Astrocyte (in vitro differentiated cells and primary cell): ENCODE measurements around the gene PYGM. TPM values are rescaled to one million over a fixed set of nuclear protein-coding genes. Genes with fewer than 3 reads are reported as not detected.

Source experiments
- DNase-seq: peaks from one replicate; pipeline ENCODE4 v3.0.0-alpha.2; 2010; ENCODE audit warnings: low read depth
- FAIRE-seq: peaks from 2 replicates; lab custom pipeline; 2011; peaks lifted over from hg19 to GRCh38; lab: Jason Lieb, UNC
- H2AFZ ChIP-seq: 2 replicates; pipeline ENCODE4 v1.6.0; 2012; ENCODE audit warnings: low read depth, low read length, inconsistent platforms
- H3K27ac ChIP-seq: 2 replicates; pipeline ENCODE4 v1.5.1; 2011; ENCODE audit warnings: low read depth, low read length, inconsistent platforms
- H3K27me3 ChIP-seq: 2 replicates; pipeline ENCODE4 v1.6.0; 2011; ENCODE audit warnings: low read length, inconsistent platforms; ENCODE audit not compliant: insufficient read depth
- H3K36me3 ChIP-seq: 2 replicates; pipeline ENCODE4 v1.5.1; 2011; ENCODE audit warnings: low read length, inconsistent platforms; ENCODE audit not compliant: insufficient read depth
- H3K4me1 ChIP-seq: 2 replicates; pipeline ENCODE4 v1.5.1; 2011; ENCODE audit warnings: low read length, inconsistent platforms; ENCODE audit not compliant: insufficient read depth
- H3K4me2 ChIP-seq: 2 replicates; pipeline ENCODE4 v1.6.0; 2012; ENCODE audit warnings: low read length, inconsistent platforms
- H3K4me3 ChIP-seq: 2 replicates; pipeline ENCODE4 v1.5.1; 2011; ENCODE audit warnings: low read depth, mild to moderate bottlenecking, low read length, inconsistent platforms; ENCODE audit not compliant: insufficient read depth
- H3K79me2 ChIP-seq: 2 replicates; pipeline ENCODE4 v1.6.0; 2012; ENCODE audit warnings: mild to moderate bottlenecking, low read length, inconsistent platforms; ENCODE audit not compliant: insufficient read depth
- H3K9ac ChIP-seq: 2 replicates; pipeline ENCODE4 v1.6.0; 2012; ENCODE audit warnings: mild to moderate bottlenecking, low read length, inconsistent platforms
- H3K9me3 ChIP-seq: 2 replicates; pipeline ENCODE4 v1.5.1; 2012; ENCODE audit warnings: low read depth, mild to moderate bottlenecking, low read length, inconsistent platforms; ENCODE audit not compliant: insufficient read depth
- H4K20me1 ChIP-seq: 2 replicates; pipeline ENCODE4 v1.6.0; 2012; ENCODE audit warnings: low read length, inconsistent platforms; ENCODE audit not compliant: insufficient read depth
- H3K27ac Mint-ChIP-seq: one replicate; pipeline ENCODE4 v1.8.0; 2021; ENCODE audit warnings: mild to moderate bottlenecking, mixed read lengths; ENCODE audit not compliant: unreplicated experiment
- H3K27me3 Mint-ChIP-seq: one replicate; pipeline ENCODE4 v1.8.0; 2021; ENCODE audit warnings: low read depth, mixed read lengths; ENCODE audit not compliant: unreplicated experiment
- H3K36me3 Mint-ChIP-seq: one replicate; pipeline ENCODE4 v1.8.0; 2021; ENCODE audit warnings: low read depth, mixed read lengths; ENCODE audit not compliant: unreplicated experiment
- H3K4me1 Mint-ChIP-seq: one replicate; pipeline ENCODE4 v1.8.0; 2021; ENCODE audit warnings: low read depth, mixed read lengths; ENCODE audit not compliant: unreplicated experiment
- H3K4me3 Mint-ChIP-seq: one replicate; pipeline ENCODE4 v1.8.0; 2021; ENCODE audit warnings: mild to moderate bottlenecking, moderate library complexity, mixed read lengths; ENCODE audit not compliant: unreplicated experiment
- H3K9me3 Mint-ChIP-seq: one replicate; pipeline ENCODE4 v1.8.0; 2021; ENCODE audit warnings: mild to moderate bottlenecking, mixed read lengths; ENCODE audit not compliant: unreplicated experiment
- EZH2 ChIP-seq: IDR thresholded peaks from 2 replicates; pipeline ENCODE4 v1.6.1; 2012; ENCODE audit warnings: mild to moderate bottlenecking, low read length, inconsistent platforms; ENCODE audit not compliant: insufficient read depth
- total RNA-seq: library from RNA; stranded (reverse); gene quantifications from 2 replicates; pipeline ENCODE4 v1.2.1, GENCODE V29; 2021
- TF ChIP-seq, protein P1 (sequence below): IDR thresholded peaks from 2 replicates; pipeline ENCODE4 v1.5.1; 2011; ENCODE audit warnings: low read depth, mild to moderate bottlenecking, inconsistent platforms, low read length, moderate library complexity; ENCODE audit not compliant: insufficient read depth

PYGM gene
- total RNA-seq, 1 donor from 2014 or later = 0.68 TPM

DNA sequence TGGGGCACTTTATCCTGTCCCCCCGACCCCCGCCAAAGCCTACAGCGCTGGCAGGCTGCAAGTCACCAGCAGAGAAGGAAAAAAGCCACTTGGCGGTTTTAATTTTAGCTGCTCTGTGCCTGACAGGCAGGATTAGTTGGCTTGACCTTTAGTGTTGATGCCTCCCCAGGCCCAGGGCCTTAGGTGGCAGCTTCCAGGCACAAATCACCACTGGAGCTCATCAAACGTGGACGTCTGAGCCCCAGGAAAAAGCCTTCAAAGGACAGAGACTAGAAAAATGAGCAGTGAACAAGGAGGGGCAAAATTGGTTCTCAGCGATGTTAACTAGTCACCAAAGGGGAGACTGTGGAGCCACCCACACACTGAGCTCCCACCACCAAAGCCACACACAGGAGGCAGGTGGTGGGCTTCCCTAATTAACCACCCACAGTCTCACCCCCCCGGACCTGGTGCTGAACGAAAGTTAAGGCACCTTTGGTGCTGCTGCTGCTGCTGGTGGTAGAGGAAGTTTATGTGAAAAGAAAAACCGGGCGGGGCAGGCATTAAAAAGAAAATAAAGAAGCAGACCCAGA lies 4.4 kb upstream of the PYGM start:
- no peaks in the 10 kb centered on the region for H3K9me3 Mint-ChIP-seq
- Histone ChIP-seq H2AFZ (no peak overlapping the region), H3K9ac (peak overlapping the region; percentile 35), H3K36me3 (peaks cover 41% of the 10 kb centered on the region), H3K4me1 (peaks cover 24% of the 10 kb centered on the region), H4K20me1 (peaks cover 80% of the 10 kb centered on the region), H3K27me3 (no peaks in the 10 kb centered on the region), H3K4me3 (no peak overlapping the region), H3K9me3 (no peaks in the 10 kb centered on the region), H3K27ac (no peak overlapping the region), H3K79me2 (peaks cover 19% of the 10 kb centered on the region), H3K4me2 (peak overlapping the region; percentile 70)
- peaks cover 15% of the 10 kb centered on the region for H3K36me3 Mint-ChIP-seq
- no peak overlapping the region for H3K27ac Mint-ChIP-seq
- TF ChIP-seq, protein P1, sequence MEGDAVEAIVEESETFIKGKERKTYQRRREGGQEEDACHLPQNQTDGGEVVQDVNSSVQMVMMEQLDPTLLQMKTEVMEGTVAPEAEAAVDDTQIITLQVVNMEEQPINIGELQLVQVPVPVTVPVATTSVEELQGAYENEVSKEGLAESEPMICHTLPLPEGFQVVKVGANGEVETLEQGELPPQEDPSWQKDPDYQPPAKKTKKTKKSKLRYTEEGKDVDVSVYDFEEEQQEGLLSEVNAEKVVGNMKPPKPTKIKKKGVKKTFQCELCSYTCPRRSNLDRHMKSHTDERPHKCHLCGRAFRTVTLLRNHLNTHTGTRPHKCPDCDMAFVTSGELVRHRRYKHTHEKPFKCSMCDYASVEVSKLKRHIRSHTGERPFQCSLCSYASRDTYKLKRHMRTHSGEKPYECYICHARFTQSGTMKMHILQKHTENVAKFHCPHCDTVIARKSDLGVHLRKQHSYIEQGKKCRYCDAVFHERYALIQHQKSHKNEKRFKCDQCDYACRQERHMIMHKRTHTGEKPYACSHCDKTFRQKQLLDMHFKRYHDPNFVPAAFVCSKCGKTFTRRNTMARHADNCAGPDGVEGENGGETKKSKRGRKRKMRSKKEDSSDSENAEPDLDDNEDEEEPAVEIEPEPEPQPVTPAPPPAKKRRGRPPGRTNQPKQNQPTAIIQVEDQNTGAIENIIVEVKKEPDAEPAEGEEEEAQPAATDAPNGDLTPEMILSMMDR = no peak
- TF ChIP-seq EZH2 = no peak
- FAIRE-seq (no peak), DNase-seq (no peak)
- H3K4me3 Mint-ChIP-seq = peak overlapping the region; percentile 18
- H3K4me1 Mint-ChIP-seq = peaks cover 36% of the 10 kb centered on the region
- H3K27me3 Mint-ChIP-seq = no peaks in the 10 kb centered on the region

DNA sequence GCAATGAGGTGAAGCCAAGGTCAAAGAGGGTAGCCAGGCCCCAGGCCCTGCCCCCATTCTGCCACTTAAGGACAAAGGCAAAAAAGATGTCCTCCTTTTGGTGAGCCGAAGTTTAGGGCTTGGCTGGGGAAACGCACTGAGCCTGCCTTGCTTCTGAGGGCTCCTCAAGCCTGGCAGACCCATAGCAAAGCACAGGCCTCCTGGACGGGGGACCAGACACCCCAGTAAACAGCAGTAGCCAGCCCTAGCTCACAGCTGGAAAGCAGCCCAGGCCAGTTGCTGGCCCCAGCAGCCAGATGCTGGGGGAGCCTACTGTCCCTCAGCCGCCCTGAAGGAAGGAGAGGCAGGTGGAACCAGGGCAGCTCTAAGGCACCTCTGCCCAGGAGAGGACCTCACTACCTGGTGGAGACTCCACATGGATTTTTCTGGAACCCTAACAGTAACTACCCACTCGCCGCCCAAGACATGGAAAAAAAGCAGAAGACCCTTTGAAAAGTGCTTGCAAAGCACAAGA lies 3.8 kb upstream of the PYGM start:
- peak overlapping the region; percentile 35 for H3K9ac ChIP-seq
- no peaks in the 10 kb centered on the region for H3K9me3 ChIP-seq
- TF ChIP-seq, protein P1 = no peak
- TF ChIP-seq EZH2 = no peak
- H3K27ac Mint-ChIP-seq = no peak overlapping the region
- H3K27me3 ChIP-seq = no peaks in the 10 kb centered on the region
- no peak overlapping the region for H3K4me3 ChIP-seq
- no peak overlapping the region for H3K4me3 Mint-ChIP-seq
- H3K79me2 ChIP-seq = peaks cover 19% of the 10 kb centered on the region
- H2AFZ ChIP-seq = no peak overlapping the region
- peaks cover 15% of the 10 kb centered on the region for H3K36me3 Mint-ChIP-seq
- peak overlapping the region; percentile 20 for H3K27ac ChIP-seq
- FAIRE-seq (no peak), DNase-seq (no peak)
- H3K4me2 ChIP-seq = peak overlapping the region; percentile 70
- peaks cover 35% of the 10 kb centered on the region for H3K36me3 ChIP-seq
- H4K20me1 ChIP-seq = peaks cover 74% of the 10 kb centered on the region
- H3K4me1 ChIP-seq = peaks cover 24% of the 10 kb centered on the region
- H3K4me1 Mint-ChIP-seq = peaks cover 36% of the 10 kb centered on the region
- no peaks in the 10 kb centered on the region for H3K9me3 Mint-ChIP-seq
- H3K27me3 Mint-ChIP-seq = no peaks in the 10 kb centered on the region
